ENCODE measurements around the gene GKN2.
A peak's percentile ranks its signal among the peaks of the same experiment; 100 is the strongest.

- peak; percentile 46 for TF ChIP-seq CTCF (conservative IDR thresholded peaks at IDR 0.05; ENCODE audit: low read depth, low read length)
- TF ChIP-seq EZH2 (IDR thresholded peaks at IDR 0.05; ENCODE audit: borderline replicate concordance, low read depth, low read length, poor library complexity, severe bottlenecking): no peak
These were observed 51.5 kb downstream of the GKN2 start for GRCh38 chr2:68901199-68901514.
